ENCODE results near the gene PRR19. TPM values are rescaled to one million over a fixed set of nuclear protein-coding genes. Genes with fewer than 3 reads are reported as not detected.
A peak's percentile ranks its signal among the peaks of the same experiment; 100 is the strongest.

PRR19 gene
- polyA plus RNA-seq, 3 donors = 0.35 to 0.51 (median 0.38) TPM

GRCh38 chr19:42275103-42275502 lies 26.8 kb upstream of the PRR19 start:
- no peak overlapping the region for H3K4me3 Mint-ChIP-seq
- DNase-seq = no peak
- WGBS (ENCODE audit: insufficient coverage) = 100% methylated on average over 4 of the region's 7 CpGs
- H3K4me3 ChIP-seq (replicated peaks in 1 of 3; ENCODE audit: low read depth in 2 of 3, low read length in 3 of 3) = no peak overlapping the region
- H3K27me3 ChIP-seq (ENCODE audit: control insufficient read depth in 2 of 2, insufficient read depth in 2 of 2, low read length in 2 of 2) = no peaks in the 10 kb centered on the region
- intact Hi-C loops (cut with micrococcal nuclease) = no loop called here
- H3K9me3 ChIP-seq (replicated peaks in 1 of 2; ENCODE audit: control insufficient read depth in 1 of 2, insufficient read depth in 1 of 2, low read length in 2 of 2) = no peaks in the 10 kb centered on the region
- H2AFZ ChIP-seq (ENCODE audit: insufficient read depth, low read depth, low read length, poor library complexity, severe bottlenecking) = no peak overlapping the region
- peaks cover 88% of the 10 kb centered on the region for H3K79me2 ChIP-seq (ENCODE audit: insufficient read depth, low read length)
- no peak for TF ChIP-seq CTCF (IDR thresholded peaks at IDR 0.05)
- no peak overlapping the region for H3K9ac ChIP-seq (ENCODE audit: insufficient read depth, low read length, poor library complexity, severe bottlenecking)
- H3K36me3 ChIP-seq (replicated peaks in 1 of 2; ENCODE audit: control insufficient read depth in 1 of 2, insufficient read depth in 2 of 2, low read length in 2 of 2) = peaks cover 40 to 59% of the 10 kb centered on the region in 2 donors
- no peak overlapping the region for H3K27ac ChIP-seq (ENCODE audit: low read depth in 1 of 2, low read length in 2 of 2)
- no peaks in the 10 kb centered on the region for H3K9me3 Mint-ChIP-seq
- H3K27ac Mint-ChIP-seq = peak overlapping the region in 2 of 7 donors; percentile 10 to 54
- peaks cover 53% of the 10 kb centered on the region for H3K4me1 Mint-ChIP-seq
- peaks cover 41 to 62% of the 10 kb centered on the region in 2 donors for H3K36me3 Mint-ChIP-seq
- peaks cover 64% of the 10 kb centered on the region for H4K20me1 ChIP-seq (ENCODE audit: insufficient read depth, low read length)
- peaks cover 0 to 5% (median 0%) of the 10 kb centered on the region in 3 donors for H3K27me3 Mint-ChIP-seq (ENCODE audit: low read depth in 3 of 3)
- H3K4me1 ChIP-seq (ENCODE audit: control insufficient read depth in 1 of 2, insufficient read depth in 2 of 2, low read length in 2 of 2) = peaks cover 36 to 60% of the 10 kb centered on the region in 2 donors
- H3K4me2 ChIP-seq (replicated peaks; ENCODE audit: extremely low read depth, low read length, poor library complexity, severe bottlenecking) = no peak overlapping the region

GRCh38 chr19:42275517-42275916 lies 26.4 kb upstream of the PRR19 start:
- Histone ChIP-seq H3K4me3 (replicated peaks in 1 of 3; ENCODE audit: low read depth in 2 of 3, low read length in 3 of 3) (no peak overlapping the region), H3K9ac (ENCODE audit: insufficient read depth, low read length, poor library complexity, severe bottlenecking) (no peak overlapping the region), H3K79me2 (ENCODE audit: insufficient read depth, low read length) (peaks cover 88% of the 10 kb centered on the region), H3K36me3 (replicated peaks in 1 of 2; ENCODE audit: control insufficient read depth in 1 of 2, insufficient read depth in 2 of 2, low read length in 2 of 2) (peaks cover 40 to 59% of the 10 kb centered on the region in 2 donors), H3K27ac (ENCODE audit: low read depth in 1 of 2, low read length in 2 of 2) (no peak overlapping the region), H2AFZ (ENCODE audit: insufficient read depth, low read depth, low read length, poor library complexity, severe bottlenecking) (no peak overlapping the region), H3K4me1 (ENCODE audit: control insufficient read depth in 1 of 2, insufficient read depth in 2 of 2, low read length in 2 of 2) (peaks cover 32 to 60% of the 10 kb centered on the region in 2 donors), H4K20me1 (ENCODE audit: insufficient read depth, low read length) (peaks cover 64% of the 10 kb centered on the region), H3K27me3 (ENCODE audit: control insufficient read depth in 2 of 2, insufficient read depth in 2 of 2, low read length in 2 of 2) (no peaks in the 10 kb centered on the region), H3K4me2 (replicated peaks; ENCODE audit: extremely low read depth, low read length, poor library complexity, severe bottlenecking) (no peak overlapping the region), H3K9me3 (replicated peaks in 1 of 2; ENCODE audit: control insufficient read depth in 1 of 2, insufficient read depth in 1 of 2, low read length in 2 of 2) (no peaks in the 10 kb centered on the region)
- TF ChIP-seq CTCF (IDR thresholded peaks at IDR 0.05) = no peak
- H3K9me3 Mint-ChIP-seq = no peaks in the 10 kb centered on the region
- no CpG with 5 or more reads among the region's 3 CpGs for WGBS (ENCODE audit: insufficient coverage)
- peak overlapping the region in 4 of 7 donors; percentile 10 to 83 (median 48) for H3K27ac Mint-ChIP-seq
- H3K4me3 Mint-ChIP-seq = no peak overlapping the region
- peaks cover 41 to 62% of the 10 kb centered on the region in 2 donors for H3K36me3 Mint-ChIP-seq
- intact Hi-C loops (cut with micrococcal nuclease) = no loop called here
- peaks cover 49% of the 10 kb centered on the region for H3K4me1 Mint-ChIP-seq
- no peak for DNase-seq
- H3K27me3 Mint-ChIP-seq (ENCODE audit: low read depth in 3 of 3) = peaks cover 0 to 5% (median 0%) of the 10 kb centered on the region in 3 donors
